ENCODE results near the gene DAPK3.

Gene DAPK3

DNA sequence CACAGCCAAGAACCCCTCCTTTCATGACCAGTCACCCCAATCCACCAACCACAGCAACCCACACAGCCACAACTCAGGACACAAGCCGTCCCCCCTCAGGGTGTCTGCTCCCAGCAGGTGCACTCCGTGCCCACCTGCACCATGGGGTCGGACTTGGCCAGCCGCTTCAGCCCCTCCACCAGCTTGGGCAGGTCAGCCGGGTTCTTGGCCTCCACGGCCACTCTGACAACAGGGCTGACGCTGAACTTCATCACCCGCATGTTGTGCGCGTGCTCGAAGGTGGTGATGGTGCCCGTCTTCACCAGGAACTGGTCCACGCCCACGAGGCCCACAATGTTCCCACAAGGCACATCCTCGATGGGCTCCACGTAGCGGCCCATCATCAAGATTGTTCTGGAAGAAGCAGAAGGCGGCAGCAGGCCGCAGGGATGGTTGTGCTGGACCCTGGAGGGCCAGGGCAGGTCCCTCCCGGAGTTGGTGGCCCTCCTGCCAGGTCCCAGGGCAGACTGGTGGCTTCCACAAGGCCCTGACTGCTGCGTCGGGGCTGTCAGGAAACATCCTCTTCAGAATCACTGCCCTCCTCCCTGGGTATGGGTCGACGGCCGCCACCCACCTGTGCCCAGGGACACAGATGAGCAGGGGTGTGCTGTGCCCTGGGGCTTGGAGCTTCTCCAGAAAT, 8.9 kb upstream of the DAPK3 start:
- no peak overlapping the region for H3K27ac ChIP-seq
- no peaks in the 10 kb centered on the region for H3K9me3 ChIP-seq (ENCODE audit: severe bottlenecking)
- no peak for DNase-seq
- peaks cover 96% of the 10 kb centered on the region for H3K36me3 ChIP-seq
- no peaks in the 10 kb centered on the region for H3K27me3 ChIP-seq (ENCODE audit: insufficient read depth, low read depth, severe bottlenecking)
- no peak overlapping the region for H3K4me3 ChIP-seq (ENCODE audit: low read depth, low read length)
- TF ChIP-seq, protein P1, sequence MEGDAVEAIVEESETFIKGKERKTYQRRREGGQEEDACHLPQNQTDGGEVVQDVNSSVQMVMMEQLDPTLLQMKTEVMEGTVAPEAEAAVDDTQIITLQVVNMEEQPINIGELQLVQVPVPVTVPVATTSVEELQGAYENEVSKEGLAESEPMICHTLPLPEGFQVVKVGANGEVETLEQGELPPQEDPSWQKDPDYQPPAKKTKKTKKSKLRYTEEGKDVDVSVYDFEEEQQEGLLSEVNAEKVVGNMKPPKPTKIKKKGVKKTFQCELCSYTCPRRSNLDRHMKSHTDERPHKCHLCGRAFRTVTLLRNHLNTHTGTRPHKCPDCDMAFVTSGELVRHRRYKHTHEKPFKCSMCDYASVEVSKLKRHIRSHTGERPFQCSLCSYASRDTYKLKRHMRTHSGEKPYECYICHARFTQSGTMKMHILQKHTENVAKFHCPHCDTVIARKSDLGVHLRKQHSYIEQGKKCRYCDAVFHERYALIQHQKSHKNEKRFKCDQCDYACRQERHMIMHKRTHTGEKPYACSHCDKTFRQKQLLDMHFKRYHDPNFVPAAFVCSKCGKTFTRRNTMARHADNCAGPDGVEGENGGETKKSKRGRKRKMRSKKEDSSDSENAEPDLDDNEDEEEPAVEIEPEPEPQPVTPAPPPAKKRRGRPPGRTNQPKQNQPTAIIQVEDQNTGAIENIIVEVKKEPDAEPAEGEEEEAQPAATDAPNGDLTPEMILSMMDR (IDR thresholded peaks at IDR 0.05; ENCODE audit: low read depth, low read length) = no peak

DNA sequence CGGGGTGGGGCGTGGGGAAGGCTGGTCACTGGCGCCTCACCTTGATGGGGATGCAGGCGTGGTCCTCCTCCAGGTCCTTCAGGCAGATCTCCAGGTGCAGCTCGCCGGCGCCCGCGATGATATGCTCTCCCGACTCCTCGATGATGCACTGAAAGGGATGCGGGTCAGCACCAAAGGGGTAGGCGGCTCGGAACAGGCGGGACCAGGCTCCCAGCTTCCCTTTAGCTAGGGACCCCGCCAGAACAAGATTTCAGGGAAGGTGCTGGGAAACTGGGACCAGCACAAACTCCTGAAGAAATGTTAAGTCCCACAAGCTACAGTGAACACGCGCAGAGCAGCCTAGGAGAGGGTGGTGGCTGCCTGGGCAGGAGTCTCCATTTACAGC, 8.4 kb upstream of the DAPK3 start:
- TF ChIP-seq, protein P1 (IDR thresholded peaks at IDR 0.05; ENCODE audit: low read depth, low read length) = no peak
- no peak for DNase-seq
- no peaks in the 10 kb centered on the region for H3K27me3 ChIP-seq (ENCODE audit: insufficient read depth, low read depth, severe bottlenecking)
- H3K9me3 ChIP-seq (ENCODE audit: severe bottlenecking) = no peaks in the 10 kb centered on the region
- peaks cover 91% of the 10 kb centered on the region for H3K36me3 ChIP-seq
- no peak overlapping the region for H3K4me3 ChIP-seq (ENCODE audit: low read depth, low read length)
- no peak overlapping the region for H3K27ac ChIP-seq

DNA sequence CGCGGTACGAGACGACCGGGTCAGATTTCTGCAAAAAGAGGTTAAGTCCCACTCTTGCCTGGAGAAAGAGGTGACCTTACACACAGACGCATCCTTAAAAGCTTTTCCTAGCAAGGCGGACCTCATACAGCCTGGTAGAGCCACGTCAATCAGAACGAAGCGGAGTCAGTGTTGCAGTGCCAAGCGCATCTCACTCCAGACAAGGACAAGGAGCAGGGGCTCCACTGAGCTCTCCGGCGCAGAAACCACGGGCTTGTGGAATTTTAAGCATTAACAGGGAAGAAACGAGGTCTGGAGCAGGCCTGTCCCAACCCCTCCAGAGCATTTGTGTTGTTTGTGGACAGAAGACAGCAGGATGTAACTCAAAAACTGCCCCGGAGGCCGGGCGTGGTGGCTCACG, 7.2 kb upstream of the DAPK3 start:
- DNase-seq = no peak
- Histone ChIP-seq H3K36me3 (peaks cover 80% of the 10 kb centered on the region), H3K27ac (no peak overlapping the region), H3K9me3 (ENCODE audit: severe bottlenecking) (no peaks in the 10 kb centered on the region), H3K4me3 (ENCODE audit: low read depth, low read length) (no peak overlapping the region), H3K27me3 (ENCODE audit: insufficient read depth, low read depth, severe bottlenecking) (no peaks in the 10 kb centered on the region)
- TF ChIP-seq, protein P1 (IDR thresholded peaks at IDR 0.05; ENCODE audit: low read depth, low read length) = no peak

DNA sequence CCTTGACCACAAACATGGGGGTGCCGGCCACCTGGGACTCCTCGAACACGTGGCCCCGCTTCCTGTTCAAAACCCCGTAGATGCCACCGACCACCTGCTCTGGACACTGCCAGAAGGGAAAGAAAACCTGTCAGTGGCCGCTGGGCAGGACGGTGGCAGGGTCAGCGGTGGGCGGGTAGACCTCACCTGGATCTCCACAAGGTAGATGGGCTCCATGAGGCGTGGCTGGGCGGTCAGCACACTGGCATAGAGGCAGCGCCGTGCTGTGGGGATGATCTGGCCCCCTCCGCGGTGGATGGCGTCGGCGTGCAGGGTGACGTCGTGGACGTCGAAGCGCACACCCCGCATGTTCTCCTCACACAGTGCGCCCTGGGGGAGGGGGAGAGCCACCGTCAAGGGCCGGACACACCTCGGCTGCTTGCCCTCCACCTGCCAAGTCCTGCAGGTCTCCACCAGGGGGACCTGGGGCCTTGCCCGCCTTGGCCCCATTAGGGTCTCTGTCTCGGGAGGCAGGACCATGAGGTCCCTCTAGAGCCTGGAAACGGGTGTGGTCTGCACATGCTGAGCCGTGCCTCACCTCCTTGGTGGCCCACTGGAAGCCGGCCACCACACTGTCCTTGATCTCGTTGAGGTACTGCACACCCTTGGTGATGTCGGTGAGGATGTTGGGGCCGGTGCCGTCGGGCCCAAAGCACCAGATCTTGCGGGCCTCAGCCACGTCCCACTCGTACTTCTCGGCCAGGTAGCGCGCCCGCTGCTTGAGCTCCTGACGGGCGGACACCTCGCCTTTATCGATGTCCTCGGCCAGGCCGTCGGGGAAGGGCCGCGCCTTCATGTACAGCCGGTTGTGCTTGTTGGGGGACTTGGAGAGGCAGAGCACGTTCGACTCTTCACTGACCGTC, 6.6 kb upstream of the DAPK3 start:
- Histone ChIP-seq H3K27me3 (ENCODE audit: insufficient read depth, low read depth, severe bottlenecking) (no peaks in the 10 kb centered on the region), H3K4me3 (ENCODE audit: low read depth, low read length) (no peak overlapping the region), H3K9me3 (ENCODE audit: severe bottlenecking) (no peaks in the 10 kb centered on the region), H3K36me3 (peaks cover 76% of the 10 kb centered on the region), H3K27ac (no peak overlapping the region)
- TF ChIP-seq, protein P1 (IDR thresholded peaks at IDR 0.05; ENCODE audit: low read depth, low read length) = peak; percentile 25; the same call in 1 of the 2 replicates
- no peak for DNase-seq

DNA sequence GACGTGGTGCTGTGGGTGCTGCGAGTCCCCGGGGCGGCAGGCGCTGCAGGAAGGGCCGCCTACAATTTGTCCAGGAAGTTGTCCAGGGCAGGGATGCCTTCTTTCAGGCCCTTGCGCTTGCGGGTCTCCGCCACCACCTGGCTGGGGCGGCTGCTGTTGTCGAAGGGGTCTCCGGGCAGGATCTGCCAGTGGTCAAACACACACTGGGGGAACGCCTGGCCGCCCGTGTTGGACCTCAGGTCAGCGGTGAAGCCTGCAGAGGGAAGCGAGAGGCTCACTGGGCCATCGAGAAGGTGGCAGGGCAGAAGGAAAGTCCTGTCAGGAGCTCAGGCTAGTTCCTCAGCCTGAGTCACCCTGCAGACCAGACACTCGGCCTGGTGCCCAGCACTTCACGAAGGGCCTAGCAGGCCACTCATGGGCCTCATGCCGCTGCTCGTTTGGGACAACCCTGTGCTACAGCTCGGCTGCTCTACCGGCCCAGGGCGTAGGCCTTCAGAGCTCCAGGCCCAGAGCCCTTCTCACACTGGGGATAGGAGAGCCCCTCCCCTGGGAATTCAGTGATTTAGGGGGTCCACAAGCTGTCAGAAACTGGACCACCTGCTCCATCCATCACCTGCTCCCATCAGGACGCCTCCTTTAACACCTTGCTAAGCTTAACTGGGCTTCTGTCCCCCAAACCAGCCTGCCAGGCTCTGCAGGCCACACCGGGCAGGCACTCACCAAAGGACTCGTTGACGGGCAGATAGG, 5.8 kb upstream of the DAPK3 start:
- TF ChIP-seq, protein P1 (IDR thresholded peaks at IDR 0.05; ENCODE audit: low read depth, low read length) = no peak
- DNase-seq = no peak
- peaks cover 69% of the 10 kb centered on the region for H3K36me3 ChIP-seq
- no peak overlapping the region for H3K27ac ChIP-seq
- no peaks in the 10 kb centered on the region for H3K9me3 ChIP-seq (ENCODE audit: severe bottlenecking)
- no peak overlapping the region for H3K4me3 ChIP-seq (ENCODE audit: low read depth, low read length)
- H3K27me3 ChIP-seq (ENCODE audit: insufficient read depth, low read depth, severe bottlenecking) = no peaks in the 10 kb centered on the region

Measured in WERI-Rb-1 (cell line).